HG03159 (cell line): Measurements from ENCODE around the gene TLDC2.
A peak's percentile ranks its signal among the peaks of the same experiment; 100 is the strongest.

Experiments used
- ATAC-seq: cut with Tn5 transposase; IDR thresholded peaks from one replicate; pipeline ENCODE4 v1.9.1; 2021; ENCODE audit warnings: mild to moderate bottlenecking, moderate library complexity; ENCODE audit not compliant: unreplicated experiment

Gene TLDC2

DNA sequence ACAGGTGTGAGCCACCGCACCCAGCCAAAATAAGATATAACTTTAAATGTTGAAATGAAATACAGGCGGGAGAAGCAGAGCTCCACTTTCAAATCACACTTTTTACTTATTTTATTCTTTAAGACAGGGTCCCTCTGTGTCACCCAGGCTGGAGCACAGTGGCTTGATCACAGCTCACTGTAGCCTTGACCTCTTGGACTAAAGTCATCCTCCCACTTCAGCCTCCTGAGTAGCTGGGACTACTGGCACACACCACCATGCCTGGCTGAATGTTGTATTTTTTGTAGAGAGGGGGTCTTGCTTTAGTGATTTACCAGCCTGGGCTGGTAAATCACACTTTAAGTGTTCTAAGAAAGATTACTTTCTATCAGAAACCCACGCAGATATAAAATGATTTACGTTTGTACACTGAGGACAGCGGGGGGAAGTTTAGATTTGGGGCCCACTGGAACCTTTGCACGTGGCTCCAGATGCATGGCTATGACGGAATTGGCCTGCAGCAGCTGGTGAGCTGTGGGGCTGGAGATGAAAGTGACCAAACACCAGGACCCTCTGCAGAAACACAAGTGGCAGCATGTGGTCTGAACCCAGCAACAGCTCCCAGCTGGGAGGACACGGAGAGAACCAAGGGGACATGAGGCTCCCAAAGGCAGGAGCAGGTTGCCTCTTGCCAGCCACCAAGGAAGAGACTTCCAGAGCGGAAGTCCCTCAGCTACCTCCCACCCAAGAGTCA, 26.4 kb upstream of the TLDC2 start:
- ATAC-seq = no peak

DNA sequence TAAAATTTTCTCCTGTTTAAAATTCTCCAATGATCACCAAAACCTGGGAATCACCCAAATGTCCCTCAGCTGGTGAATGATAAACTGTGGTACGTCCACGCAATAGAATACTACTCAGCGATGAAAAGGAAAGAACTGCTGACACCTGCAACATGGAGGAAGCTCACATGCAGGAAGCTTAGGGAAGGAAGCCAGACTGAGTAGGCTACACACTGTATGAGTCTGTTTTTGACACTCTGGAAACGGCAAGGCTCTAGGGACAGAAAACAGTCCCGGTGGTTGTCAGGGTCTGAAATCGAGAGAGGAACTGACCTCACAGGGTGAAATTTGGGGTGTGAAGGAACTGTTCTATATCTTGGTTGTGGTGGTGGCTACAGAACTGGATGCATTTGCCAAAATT, 25.2 kb upstream of the TLDC2 start:
- ATAC-seq = no peak

DNA sequence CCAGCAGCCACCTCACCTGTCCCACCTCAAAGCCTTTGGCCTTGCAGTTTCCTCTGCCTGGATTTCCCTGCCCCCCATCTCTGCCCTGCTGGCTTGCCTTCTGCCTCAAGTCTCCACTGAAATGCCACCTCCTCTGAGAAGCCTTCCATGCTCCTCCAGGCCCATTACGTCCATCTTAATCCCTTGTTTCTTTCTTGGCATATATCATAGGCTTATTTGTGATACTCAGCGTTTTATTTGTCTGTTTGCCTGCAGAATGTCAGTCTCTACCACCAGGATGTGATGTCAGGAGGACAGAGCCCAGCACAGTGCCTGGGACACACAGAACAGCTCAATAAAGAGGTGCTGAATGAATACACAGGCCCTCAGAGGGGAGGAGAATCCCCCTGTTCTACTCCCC, 24.4 kb upstream of the TLDC2 start:
- ATAC-seq = no peak

DNA sequence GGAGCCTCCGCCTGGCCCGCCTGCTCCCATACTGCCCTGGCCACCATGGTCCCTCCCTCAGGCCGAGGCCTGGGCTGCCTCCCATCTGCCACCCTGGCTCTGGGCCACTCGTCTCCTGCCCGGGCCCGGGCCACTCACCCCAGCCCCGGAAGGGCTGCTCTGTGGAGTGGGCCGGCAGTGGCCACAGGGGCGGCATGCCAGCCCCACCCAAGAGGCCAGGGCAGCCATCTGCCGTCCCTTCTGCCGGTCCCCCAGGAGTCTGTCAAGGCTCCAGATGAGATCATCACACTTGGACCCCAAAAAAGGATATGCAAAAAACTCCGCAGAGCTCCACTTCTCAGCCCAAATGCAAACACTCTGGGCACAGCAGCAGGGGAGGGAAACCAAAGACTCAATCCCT, 23.8 kb upstream of the TLDC2 start:
- no peak for ATAC-seq

DNA sequence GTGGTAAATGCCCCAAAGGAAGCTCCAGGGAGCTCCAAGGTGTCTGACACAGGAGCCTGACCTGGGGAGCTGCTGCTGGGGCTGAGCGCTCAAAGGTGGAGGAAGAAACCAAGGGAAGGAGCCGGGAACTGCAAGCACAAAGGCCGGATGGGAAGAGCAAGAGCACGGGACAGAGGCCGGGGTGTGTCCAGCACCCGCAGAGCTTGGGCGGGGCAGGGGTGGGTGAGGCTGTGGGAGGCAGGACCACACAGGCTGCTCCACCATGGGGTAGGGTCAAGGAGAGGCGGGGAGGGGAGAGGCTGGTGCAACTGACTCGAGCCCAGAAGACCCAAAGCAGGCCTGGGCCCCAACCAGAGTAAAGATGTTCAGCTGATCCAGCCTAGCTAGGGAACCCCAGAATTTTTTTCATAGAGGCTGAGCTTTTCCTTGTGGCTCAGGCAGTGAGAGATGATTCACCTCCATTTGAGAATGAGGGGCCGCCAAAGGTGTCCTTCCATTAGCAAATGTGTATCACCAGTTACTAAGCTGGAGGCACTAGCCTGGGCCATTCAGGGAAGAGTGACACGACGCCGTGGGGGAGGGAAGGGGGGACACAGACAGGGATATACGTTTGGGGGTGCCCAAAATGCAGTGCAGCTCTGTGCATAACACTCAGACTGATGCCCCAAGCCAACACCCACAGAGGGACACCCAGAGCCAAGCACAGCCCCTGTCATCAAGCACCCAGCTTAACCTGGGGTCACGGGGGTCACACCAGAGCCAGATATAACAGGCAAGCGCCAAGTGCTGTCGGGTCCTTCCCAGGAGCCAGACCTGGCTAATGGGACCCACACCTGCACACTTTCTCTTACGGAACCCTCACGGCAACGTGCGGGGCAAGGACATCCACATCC, 21.3 kb upstream of the TLDC2 start:
- no peak for ATAC-seq

DNA sequence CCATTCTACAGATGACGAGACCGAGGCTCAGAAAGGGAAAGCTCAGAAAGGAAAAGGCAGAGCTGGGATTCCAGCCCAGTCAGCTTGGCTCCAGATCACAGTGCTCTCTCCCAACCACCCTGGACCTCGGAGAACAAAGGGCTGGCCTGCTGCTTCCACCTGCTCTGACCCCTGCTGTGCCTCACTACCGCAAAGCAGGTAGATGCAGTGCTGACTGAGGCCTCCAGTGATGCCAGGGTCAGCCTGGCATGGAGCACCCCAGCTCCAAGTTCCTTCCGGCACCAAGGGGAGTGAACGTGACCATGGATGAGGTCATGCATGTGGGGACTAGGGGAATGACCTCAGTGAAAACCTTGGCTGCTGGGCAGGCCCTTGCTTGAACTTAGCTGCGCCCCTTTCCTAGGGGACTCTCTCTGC, 20.7 kb upstream of the TLDC2 start:
- ATAC-seq = no peak

DNA sequence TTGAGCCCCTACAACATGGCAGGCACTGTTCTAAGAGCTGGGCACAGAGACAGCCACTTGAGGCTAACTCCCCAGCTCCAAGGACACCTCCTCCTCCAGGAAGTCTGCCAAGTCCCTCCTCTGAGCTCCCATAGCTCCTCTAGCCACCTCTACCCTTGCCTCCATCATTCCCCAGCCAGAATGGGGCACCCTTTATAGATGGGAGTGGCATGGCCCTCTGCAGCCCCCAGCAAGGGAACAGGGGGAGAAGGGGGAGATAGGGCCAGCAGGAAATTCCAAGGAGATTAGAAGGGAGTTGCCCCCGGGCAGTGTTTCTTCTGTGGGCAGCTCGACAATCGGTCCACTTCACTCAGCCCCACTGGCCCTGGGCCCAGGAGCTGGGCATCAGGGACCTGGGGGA, 19.7 kb upstream of the TLDC2 start:
- no peak for ATAC-seq

DNA sequence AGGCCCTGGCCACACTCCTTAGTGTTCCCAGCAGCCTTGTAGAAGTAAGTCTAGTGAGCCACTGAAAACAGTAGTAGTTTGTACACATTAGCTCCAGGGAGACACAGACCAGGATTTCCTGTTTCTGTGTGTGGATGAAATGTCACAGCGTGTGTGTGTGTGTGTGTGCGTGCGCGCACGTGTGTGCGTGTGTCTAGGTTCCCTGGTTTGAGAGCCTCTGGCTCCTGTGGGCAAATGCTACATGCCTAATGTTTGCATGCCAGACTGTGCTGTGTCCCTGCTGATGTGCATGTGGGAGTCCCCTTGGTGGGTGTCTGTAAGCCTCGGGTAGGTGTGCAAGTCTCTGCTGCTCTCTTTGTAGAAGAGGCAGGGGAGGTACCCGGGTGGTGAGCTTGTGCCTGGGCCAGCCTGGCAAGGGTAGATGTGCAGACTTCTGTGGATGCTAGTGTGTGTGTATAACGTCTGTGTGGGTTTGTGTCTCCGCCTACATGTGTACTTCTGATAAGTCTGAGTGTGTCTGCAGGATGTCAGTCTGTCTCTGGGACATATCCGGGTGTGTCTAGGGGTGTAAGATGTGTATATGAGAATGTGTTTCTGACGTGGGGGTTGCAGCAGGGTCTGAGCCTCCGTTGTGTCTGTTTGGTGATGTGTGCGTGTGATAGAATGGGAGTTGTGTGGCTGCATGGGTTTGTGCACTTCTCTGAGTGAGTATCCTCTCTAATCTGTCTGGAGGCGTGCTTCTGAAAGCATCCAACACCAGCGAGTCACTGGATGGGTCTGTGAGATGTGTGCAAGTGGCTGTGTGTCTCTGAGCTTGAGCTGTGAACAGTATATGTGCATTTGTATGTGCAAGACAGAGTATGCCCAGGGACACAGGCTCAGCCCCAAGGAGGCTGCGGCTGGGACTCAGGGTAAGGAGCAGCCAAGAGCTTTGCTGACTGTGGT, 19.0 kb upstream of the TLDC2 start:
- ATAC-seq = no peak

DNA sequence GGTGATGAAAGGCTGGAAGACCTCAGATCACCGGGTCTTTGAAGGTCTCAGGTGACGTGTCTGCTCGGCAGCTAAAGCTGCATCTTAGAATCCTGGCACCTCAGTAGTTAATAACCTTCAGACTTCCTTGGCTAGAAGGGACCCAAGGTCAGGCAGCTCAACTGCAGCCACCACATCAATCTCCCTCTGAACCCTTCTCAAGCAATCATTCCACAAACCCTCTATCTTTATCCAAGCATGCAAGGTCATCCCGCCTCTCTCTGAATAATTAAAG, 16.7 kb upstream of the TLDC2 start:
- no peak for ATAC-seq

DNA sequence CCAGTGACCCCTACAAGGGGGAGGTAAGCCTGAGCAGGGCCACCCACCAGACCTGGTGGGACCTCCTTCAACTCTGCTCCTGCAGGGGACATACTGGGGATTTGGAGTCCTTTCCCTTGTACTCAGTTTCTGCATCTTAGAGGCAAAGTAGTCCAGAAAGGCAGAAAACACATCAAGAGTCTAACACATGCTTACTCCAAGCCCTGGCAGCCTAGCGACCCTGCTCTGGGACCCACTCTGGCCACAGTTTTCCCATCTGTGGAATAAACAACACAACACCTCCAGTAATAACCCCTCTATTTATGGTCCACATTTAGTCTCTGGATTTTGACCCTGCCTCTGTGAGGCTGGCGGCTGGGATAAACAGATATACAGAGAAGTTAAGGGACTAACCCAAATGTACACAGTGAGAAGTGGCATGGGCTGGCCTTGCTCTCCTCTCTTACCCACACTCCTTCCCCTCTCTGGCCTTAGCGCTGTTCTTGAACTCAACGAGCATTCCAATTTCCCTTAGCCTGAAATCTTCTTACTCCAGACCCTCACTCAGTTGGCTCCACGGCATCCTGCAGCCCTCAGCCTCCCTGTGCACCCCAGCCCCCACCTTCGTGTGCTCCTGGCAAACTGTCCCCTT, 16.1 kb upstream of the TLDC2 start:
- no peak for ATAC-seq

DNA sequence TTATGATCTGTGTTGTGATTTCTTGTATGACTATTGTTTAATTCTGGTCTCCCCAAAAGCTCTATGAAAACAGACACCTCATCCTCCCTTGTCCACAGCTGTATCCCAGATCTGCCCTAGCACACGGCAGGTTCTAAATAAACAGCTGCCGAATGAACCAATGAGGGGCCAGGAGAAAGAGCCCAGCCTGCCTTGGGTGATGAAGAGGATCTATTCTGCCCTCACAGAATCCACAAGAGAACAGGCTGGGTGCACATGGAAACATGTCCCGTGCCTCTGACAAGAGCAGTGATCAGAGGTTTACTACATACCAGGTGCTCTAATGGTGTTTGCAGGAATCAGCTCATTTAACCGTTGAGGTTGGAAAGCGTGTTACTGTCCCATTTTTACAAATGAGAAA, 15.6 kb upstream of the TLDC2 start:
- ATAC-seq = no peak

DNA sequence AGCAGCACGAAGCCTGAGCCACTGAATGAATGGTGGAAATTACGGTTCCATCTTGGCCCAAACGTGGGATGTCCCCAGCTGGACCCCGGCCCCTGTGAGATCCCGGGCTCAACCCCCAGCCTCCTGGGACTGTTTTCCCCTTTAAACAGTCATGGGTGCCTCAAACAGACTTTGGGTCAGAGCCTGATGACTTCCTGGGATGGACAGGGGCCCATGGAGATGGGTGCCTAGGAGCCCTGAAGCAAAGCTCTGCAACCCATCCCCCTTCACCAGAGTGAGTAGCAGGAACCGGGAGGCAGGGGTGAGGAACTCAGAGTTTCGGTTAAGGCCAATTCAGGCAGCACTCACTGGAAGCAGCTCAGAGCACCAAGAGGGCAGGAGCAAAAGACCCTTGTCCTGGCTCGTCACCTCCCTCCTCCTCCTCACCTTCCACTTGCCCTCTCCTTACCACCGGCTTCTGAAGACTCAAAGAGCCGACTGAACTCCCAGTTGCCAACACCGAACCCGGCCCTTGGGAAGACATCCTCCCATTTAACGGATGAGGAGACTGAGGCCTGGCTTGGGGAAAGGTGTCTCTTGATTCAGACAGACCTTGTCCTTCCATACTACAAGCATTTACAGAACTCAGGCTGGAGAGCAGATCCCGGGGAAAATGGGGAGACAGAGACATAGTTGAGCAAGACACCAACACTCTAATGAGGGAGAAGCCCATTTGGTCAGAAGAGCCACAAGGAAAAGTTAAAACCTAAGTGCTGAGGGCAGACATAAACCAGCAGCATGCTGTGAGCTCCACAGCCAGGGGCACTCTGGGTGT, 14.9 kb upstream of the TLDC2 start:
- ATAC-seq = no peak

DNA sequence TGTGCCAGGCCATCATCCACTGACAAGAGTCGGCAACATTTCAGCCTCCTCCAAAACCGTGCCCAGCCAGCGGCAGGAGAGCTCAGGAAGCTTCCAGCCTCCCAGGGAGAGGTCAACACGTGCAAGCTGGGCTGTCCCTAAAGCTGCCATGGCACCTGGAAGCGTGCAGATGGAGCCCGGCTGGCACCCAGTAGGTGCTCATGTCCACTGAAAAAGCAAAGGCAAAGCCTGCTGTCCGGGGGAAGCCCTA, 14.4 kb upstream of the TLDC2 start:
- no peak for ATAC-seq

DNA sequence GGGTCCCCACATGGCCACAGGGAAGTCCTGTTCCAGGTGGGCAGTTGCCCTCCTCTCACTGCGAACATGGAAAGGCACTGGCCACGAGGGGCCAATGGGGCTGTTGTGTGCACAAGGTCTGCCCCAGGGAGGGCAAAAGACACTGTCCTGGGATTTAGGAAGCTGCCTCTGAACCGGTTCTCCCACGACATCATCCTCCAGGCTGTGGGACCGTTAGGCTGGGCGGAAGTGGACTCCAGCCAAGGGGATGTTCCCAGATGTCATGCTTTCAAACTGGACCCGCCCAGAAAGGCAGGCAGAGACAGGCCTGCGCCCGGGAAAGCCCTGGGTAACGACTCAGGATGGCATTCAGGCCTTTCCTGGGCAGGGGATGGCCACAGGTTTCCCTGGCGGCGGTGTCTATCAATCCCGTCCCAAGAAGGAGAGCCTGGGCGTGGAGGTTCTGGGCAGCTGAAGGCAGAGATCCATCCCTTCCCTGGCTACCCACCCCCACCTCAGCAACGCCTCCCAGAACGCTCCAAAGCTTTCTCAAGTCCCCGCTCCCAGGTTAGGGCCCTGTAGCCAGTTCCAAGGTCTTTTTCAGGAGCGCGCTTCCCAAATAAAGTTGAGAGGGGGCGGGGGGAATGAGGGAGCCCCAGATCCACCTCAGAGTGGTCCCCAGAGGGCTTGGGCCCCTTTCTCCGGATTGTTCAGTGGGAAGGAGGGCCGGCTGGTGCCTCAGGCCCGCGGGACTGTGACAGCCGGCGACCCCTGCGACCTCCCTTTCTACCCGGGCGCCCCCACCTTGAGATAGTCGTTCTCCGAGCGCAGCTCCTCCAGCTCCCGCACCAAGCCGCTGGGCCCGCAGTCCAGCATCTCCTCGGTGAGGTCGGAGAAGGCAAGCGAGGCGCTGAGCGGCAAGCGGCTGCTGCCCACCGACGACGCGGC, 13.8 kb upstream of the TLDC2 start:
- no peak for ATAC-seq

DNA sequence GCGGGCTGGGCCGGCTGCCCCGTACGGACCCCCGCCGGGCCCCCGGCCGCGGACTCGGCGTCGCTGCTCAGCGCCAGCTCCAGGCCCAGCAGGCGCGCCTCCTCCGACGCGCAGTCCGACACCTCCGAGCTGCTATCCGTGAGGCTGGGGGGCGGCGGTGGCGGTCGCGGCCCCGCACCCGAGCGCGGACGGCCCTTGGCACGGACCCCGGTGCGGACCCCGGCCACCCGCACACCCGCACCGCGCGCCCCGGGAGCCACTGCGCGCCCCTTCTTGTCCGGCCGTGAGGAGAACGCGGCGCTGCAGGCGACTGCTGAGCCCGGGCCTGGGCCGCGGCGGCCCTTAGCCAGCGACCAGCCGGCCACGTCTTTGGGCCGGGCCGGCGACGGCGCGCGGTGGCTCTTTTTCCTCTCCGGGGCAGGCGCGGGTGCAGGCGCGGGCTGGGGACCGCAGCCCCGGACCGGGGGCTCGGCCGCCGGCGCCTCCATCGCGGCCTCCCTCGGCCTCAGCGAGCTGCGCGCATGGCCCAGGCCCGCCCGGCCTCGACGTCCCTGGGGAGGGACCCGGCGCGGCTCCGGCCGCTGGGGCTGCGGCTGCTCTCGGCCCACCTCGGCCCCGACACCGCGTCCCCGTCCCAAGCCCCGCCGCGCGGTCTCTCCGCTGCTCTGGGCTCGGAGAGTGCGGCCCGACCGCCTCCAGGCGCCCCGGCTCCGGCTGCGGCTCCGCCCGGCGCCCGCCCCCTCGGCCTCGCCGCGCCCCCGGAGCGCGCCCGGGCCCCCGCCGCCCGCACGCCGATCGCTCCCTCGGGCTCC, 12.9 kb upstream of the TLDC2 start:
- peak; percentile 48 for ATAC-seq

DNA sequence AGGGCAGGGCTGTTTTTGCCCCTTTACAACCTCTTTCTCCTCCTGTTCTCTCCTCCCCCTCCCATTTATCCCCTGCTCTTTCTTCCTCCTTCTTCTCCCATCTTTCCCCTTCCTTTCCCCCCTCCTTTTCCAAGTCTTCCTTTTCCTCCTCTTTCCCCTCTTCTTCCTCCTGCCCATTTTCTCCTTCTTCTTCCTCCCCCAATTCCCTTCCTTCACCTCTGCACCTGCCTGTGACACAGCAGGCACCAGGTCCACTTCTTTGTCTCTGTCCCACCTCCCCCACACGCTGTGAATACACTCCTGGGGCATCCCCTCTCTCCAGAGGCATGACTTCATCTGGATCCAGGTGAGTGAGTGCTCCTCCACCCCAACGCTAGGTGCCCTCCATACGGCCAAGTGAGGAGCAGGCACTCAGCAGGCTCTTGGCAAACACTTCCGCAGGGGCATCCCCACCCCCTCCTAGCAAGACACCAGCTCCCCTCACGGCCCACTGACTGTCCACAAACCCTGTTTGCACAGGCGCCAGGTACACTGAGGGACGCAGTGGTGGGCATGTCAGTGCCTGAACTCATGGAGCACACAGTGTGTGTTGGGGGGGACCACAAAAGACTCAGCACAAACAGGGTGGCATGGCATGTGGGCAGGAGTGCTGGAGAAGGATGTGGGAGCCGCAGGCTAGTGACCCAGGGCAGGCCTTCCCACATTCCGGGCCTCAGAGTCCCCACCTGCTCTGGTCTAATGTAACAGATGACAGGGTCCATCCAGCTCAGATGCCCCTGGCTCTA, 10.7 kb upstream of the TLDC2 start:
- no peak for ATAC-seq

DNA sequence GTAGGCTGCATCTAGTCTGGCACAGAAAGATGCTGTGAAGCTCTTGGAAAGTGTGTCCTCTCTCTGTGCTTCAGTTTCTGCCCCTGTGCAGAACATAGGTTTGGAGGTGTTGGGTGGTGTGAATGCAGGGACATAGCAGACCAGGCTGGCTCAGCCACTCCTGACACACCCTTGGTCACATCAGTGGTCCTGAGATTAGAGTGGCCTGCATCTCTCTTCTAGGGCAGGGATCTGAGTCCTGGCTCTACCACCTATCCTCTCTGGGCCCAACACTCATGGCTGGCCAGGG, 10.1 kb upstream of the TLDC2 start:
- no peak for ATAC-seq

DNA sequence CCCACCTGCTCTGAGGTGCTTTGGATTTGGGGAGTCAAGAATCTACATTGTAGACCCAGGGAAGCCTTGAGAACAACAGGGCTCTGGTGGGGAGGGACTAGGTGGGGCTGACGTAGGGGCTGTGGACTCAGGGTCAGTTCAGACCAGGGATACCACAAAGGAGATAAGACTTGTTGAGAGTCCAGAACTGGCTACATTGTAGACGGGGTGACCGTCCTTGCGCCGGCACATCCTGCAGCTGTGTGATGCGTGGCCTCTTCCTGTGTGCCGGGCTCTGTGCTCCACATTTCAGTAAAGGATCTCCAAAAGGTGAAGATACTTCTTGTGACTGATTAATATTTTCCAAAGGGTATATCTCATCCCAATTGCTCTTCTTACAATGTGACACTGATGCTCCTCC, 9.8 kb upstream of the TLDC2 start:
- ATAC-seq = no peak
